OCI-LY3 (cell line): ENCODE measurements around the gene CCDC141.
"Not testable (repeated sequence)": the region's sequence is repeated elsewhere in the genome, so short reads cannot be mapped to it uniquely, and the experiment has no call there.

Experiments
- H2AFZ ChIP-seq: fragments of 200-600, 300-600 bp; shearing (Covaris generic); 2 replicates; pipeline ENCODE4 v1.6.0; 2014; ENCODE audit warnings: antibody characterized with exemption, low read depth, low read length
- H3K27ac ChIP-seq: fragments of 200-600, 300-600 bp; sonication (generic); 2 replicates; pipeline ENCODE4 v1.5.1; 2014; ENCODE audit warnings: mild to moderate bottlenecking, low read length, moderate library complexity, mixed read lengths
- H3K27me3 ChIP-seq: fragments of 200-600, 300-600 bp; sonication (generic); 2 replicates; pipeline ENCODE4 v1.6.1; 2014; ENCODE audit warnings: low read depth, low read length, mixed read lengths
- H3K36me3 ChIP-seq: fragments of 200-600, 300-600 bp; sonication (generic); replicated peaks from 2 replicates; pipeline ENCODE3; 2014; ENCODE audit warnings: low read depth, low read length, mixed read lengths
- H3K4me1 ChIP-seq: fragments of 300-600, 200-600 bp; sonication (generic); 2 replicates; pipeline ENCODE4 v1.6.1; 2014; ENCODE audit warnings: low read length, mixed read lengths
- H3K4me2 ChIP-seq: fragments of 200-600, 300-600 bp; sonication (generic); 2 replicates; pipeline ENCODE4 v1.6.1; 2014; ENCODE audit warnings: low read length, mixed read lengths
- H3K4me3 ChIP-seq: fragments of 300-600, 200-600 bp; sonication (generic); 2 replicates; pipeline ENCODE4 v1.5.1; 2014; ENCODE audit warnings: antibody characterized with exemption, mild to moderate bottlenecking, low read length, moderate library complexity
- H3K79me2 ChIP-seq: fragments of 300-600, 200-600 bp; shearing (Covaris generic); 2 replicates; pipeline ENCODE4 v1.6.1; 2014; ENCODE audit warnings: mild to moderate bottlenecking, low read length, mixed read lengths
- H3K9ac ChIP-seq: fragments of 300-600, 200-600 bp; shearing (Covaris generic); 2 replicates; pipeline ENCODE4 v1.6.0; 2014; ENCODE audit warnings: mild to moderate bottlenecking, low read length, moderate library complexity
- H3K9me3 ChIP-seq: fragments of 200-600, 300-600 bp; shearing (Covaris generic); 2 replicates; pipeline ENCODE4 v1.6.1; 2014; ENCODE audit warnings: low read length, mixed read lengths; ENCODE audit not compliant: insufficient read depth
- H4K20me1 ChIP-seq: fragments of 200-600, 300-600 bp; sonication (generic); 2 replicates; pipeline ENCODE4 v1.6.1; 2016; ENCODE audit warnings: low read length, mixed read lengths; ENCODE audit not compliant: insufficient read depth
- CTCF ChIP-seq: fragments of 200-600, 300-600 bp; sonication (generic); IDR thresholded peaks from 2 replicates; pipeline ENCODE4 v1.5.1; 2014; ENCODE audit warnings: antibody characterized with exemption, low read length, low read depth
- EZH2phosphoT487 ChIP-seq: fragments of 200-600 bp; shearing (Covaris generic); IDR thresholded peaks from 2 replicates; pipeline ENCODE4 v1.6.1; 2018; ENCODE audit warnings: antibody characterized with exemption, mixed run types, low read depth

The CCDC141 gene

GRCh38 chr2:179048099-179048498, 1.8 kb downstream of the CCDC141 start:
- peak overlapping the region; percentile 76 for H3K9ac ChIP-seq
- peak overlapping the region; percentile 78 for H3K4me3 ChIP-seq
- H3K27ac ChIP-seq = peak overlapping the region; percentile 91
- H4K20me1 ChIP-seq = no peaks in the 10 kb centered on the region
- H3K4me2 ChIP-seq = peak overlapping the region; percentile 95
- no peak for TF ChIP-seq CTCF
- TF ChIP-seq EZH2phosphoT487 = no peak
- peaks cover 74% of the 10 kb centered on the region for H3K4me1 ChIP-seq
- H2AFZ ChIP-seq = no peak overlapping the region
- no peaks in the 10 kb centered on the region for H3K79me2 ChIP-seq
- H3K9me3 ChIP-seq = no peaks in the 10 kb centered on the region
- H3K27me3 ChIP-seq = no peaks in the 10 kb centered on the region
- H3K36me3 ChIP-seq = peaks cover 12% of the 10 kb centered on the region

GRCh38 chr2:179045602-179046001, 4.3 kb downstream of the CCDC141 start:
- H3K27ac ChIP-seq = peak overlapping the region; percentile 91
- H3K36me3 ChIP-seq = peaks cover 12% of the 10 kb centered on the region
- H4K20me1 ChIP-seq, H3K27me3 ChIP-seq, H3K9ac ChIP-seq, H2AFZ ChIP-seq, H3K79me2 ChIP-seq, H3K9me3 ChIP-seq, H3K4me3 ChIP-seq: not testable (repeated sequence)
- H3K4me2 ChIP-seq = peak overlapping the region; percentile 12; the same call in 1 of the 2 replicates
- peaks cover 68% of the 10 kb centered on the region for H3K4me1 ChIP-seq

- no peaks in the 10 kb centered on the region for H4K20me1 ChIP-seq
- H3K4me1 ChIP-seq = peaks cover 58% of the 10 kb centered on the region
- peak overlapping the region; percentile 54 for H3K27ac ChIP-seq
- H2AFZ ChIP-seq = no peak overlapping the region
- TF ChIP-seq EZH2phosphoT487 = no peak
- no peak for TF ChIP-seq CTCF
- H3K79me2 ChIP-seq = no peaks in the 10 kb centered on the region
- no peak overlapping the region for H3K9ac ChIP-seq
- peak overlapping the region; percentile 30; the same call in 1 of the 2 replicates for H3K4me3 ChIP-seq
- H3K4me2 ChIP-seq = peak overlapping the region; percentile 53
- peaks cover 12% of the 10 kb centered on the region for H3K36me3 ChIP-seq
- no peaks in the 10 kb centered on the region for H3K9me3 ChIP-seq
- H3K27me3 ChIP-seq = no peaks in the 10 kb centered on the region
Observed at GRCh38 chr2:179044500-179044899, 5.4 kb downstream of the CCDC141 start.

- TF ChIP-seq EZH2phosphoT487 = no peak
- no peak for TF ChIP-seq CTCF
- H3K9me3 ChIP-seq = no peaks in the 10 kb centered on the region
- no peaks in the 10 kb centered on the region for H4K20me1 ChIP-seq
- H3K4me1 ChIP-seq = peaks cover 15% of the 10 kb centered on the region
- no peak overlapping the region for H3K9ac ChIP-seq
- H3K36me3 ChIP-seq = peaks cover 3% of the 10 kb centered on the region
- no peak overlapping the region for H2AFZ ChIP-seq
- H3K79me2 ChIP-seq = no peaks in the 10 kb centered on the region
- H3K4me3 ChIP-seq = no peak overlapping the region
- no peak overlapping the region for H3K4me2 ChIP-seq
- H3K27me3 ChIP-seq = no peaks in the 10 kb centered on the region
- H3K27ac ChIP-seq = no peak overlapping the region
Observed at GRCh38 chr2:179037807-179038206, 12.1 kb downstream of the CCDC141 start.
